Retinal pigment epithelial cell (primary cell): ENCODE measurements around the gene IL11.

Experiments used
- DNase-seq: peaks from one replicate; pipeline ENCODE4 v3.0.0-alpha.2; 2010; ENCODE audit warnings: low read depth
- H3K4me3 ChIP-seq: 2 replicates; pipeline ENCODE4 v1.5.1; 2011; ENCODE audit warnings: mild to moderate bottlenecking, low read length, control low read depth, moderate library complexity
- TF ChIP-seq, protein P1 (sequence below): conservative IDR thresholded peaks from 2 replicates; pipeline ENCODE4 v1.5.1; 2011; ENCODE audit warnings: low read depth, low read length, control low read depth, inconsistent platforms

The IL11 gene

DNA sequence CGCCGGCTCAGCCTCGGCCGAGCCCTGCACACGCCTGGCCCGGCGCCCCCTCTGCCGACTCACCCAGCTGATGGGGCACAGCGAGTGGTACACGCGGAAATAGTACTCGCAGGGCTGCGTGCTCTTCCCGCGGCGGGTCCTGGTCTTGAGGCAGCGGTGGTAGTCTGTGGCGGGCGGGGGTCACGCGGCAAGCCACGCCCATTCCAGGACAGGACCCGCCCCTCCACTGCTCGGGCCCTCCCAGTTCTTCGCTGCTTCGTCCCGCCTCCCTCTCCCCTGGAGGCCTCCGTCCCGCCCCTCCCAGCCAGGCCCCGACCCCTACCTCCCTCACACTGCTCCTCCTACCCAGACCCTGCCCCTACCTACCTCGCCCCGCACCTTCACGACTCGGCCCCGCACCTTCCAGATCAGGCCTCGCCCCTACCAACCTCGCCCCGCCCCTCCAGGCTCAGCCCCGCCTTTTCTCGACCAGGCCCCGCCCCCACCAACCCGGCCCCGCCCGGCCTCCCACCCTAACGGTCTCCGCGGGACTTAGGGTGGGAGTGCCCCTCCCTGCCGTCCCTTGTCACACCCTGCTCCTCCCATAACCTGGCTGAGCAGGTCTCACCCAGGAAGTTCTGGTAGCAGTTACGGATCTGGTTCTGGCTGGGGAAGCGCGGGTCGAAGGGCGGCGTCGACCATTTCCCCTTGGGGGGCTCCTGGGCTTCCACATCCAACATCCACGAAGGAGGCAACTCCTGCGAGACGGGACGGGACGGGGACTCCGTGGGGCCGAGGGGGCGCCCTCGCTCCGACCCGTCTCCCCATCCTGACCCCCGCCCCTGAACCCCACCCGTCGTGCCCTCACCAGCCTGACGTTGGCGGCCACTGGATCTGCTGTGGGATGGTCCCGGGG, 16.2 kb downstream of the IL11 start:
- DNase-seq = no peak
- TF ChIP-seq, protein P1, sequence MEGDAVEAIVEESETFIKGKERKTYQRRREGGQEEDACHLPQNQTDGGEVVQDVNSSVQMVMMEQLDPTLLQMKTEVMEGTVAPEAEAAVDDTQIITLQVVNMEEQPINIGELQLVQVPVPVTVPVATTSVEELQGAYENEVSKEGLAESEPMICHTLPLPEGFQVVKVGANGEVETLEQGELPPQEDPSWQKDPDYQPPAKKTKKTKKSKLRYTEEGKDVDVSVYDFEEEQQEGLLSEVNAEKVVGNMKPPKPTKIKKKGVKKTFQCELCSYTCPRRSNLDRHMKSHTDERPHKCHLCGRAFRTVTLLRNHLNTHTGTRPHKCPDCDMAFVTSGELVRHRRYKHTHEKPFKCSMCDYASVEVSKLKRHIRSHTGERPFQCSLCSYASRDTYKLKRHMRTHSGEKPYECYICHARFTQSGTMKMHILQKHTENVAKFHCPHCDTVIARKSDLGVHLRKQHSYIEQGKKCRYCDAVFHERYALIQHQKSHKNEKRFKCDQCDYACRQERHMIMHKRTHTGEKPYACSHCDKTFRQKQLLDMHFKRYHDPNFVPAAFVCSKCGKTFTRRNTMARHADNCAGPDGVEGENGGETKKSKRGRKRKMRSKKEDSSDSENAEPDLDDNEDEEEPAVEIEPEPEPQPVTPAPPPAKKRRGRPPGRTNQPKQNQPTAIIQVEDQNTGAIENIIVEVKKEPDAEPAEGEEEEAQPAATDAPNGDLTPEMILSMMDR = no peak
- peak overlapping the region; percentile 51 for H3K4me3 ChIP-seq

DNA sequence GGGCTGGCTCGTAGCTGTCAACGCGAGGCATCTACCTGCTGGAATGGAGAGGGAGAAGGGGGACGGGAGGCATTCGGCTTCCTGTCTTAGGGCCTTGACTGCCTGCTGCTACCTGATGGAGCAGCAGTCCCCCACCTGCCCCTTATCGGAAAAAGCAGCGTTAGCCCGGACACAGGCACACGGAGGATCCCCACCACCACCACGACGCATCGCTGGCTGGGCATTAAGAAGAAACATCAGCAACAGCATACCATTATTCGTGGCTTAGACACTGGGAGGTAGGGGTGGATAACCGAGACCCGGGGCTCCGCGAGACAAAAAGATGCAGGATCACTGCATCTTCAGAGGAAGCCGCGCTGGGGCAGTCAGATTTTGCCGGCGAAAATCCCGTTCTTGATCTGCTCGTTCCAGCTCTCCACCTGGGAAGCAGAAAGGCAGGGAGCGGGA, 16.9 kb downstream of the IL11 start:
- DNase-seq = no peak

DNA sequence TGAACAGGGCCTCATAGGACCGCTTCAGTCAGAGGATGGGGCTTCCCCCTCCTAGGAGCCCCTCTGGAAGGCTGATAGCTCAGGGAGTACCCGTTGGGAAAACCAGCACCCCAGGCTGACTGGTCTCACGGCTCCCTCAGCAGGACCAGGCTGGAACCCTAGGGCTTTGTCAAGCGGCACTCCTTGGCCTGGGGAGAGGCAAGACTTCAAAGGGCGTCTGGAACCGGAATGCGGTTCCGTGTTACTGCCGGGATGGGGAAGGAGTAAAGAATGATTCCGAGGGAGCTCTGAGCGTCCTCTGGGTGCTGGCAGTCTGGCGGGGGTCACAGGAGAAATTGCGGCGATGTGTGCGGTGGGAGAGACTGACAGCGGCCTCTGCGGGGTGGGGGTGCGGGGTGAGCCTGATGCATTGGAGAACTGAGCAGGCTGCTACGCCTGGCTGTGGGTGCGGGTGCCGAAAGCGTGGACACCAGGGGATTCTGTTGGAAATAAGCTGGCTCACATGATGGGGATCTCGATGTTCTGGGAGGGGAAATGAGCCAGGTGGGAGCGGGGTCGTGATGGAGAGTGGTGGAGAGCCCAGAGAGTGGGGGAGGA, 17.6 kb downstream of the IL11 start:
- DNase-seq = no peak
- TF ChIP-seq, protein P1 = no peak
- no peak overlapping the region for H3K4me3 ChIP-seq

More for the DNA sequence above, 16.9 kb downstream of the IL11 start:
- TF ChIP-seq, protein P1 = no peak
- H3K4me3 ChIP-seq = peak overlapping the region; percentile 51

DNA sequence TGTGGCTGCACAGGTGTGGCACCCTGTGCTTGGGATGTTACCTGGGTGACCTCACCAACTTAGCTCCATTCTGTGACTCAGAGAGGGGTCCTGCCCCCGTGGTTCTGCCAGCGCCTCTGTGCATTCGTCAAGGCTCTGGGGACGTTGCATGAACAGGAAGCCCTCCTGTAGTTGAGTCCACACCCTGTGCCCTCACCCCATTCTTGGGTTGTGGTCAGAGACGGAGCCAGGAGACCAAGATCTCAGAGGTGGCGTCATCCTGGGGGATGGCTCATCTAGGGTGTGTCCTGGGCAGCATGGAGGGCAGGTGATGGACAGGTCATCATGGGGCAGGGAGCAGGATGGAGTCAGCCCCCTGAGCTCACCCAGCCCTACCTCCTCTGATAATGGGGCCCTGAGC, 18.2 kb downstream of the IL11 start:
- no peak for DNase-seq
- no peak overlapping the region for H3K4me3 ChIP-seq

DNA sequence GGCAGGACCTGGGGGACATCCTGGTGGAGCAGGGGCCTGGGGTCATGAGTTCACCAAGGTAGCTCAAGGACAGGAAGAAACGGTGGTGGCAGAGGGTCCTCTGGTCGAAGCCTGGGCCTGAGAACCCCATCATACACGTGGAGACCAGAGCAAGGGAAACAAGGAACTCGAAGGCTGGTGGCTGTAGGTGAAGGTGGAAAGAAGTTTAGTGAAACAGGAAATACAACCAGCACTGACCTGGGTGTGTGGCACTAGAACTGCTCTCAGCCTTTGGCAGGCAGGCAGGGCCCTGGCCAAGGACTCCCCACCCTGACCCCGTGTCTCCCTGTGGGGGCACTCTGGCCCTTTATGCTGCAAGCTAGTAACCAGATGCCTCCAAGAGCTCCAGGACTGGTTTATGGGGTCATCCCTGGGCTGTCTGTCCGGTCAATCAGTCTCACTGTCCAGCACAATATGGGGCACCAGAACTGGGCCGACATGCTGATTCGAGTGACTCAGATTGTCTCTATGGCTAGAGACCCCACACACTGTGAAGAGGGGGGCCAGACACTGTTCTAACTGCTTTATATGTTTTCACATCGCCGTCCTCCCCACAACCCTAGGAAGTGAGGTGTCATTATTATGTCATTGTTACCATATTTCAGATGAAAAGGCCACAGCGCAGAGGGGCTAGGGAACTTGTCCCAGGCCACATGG, 19.5 kb downstream of the IL11 start:
- no peak for DNase-seq
- no peak overlapping the region for H3K4me3 ChIP-seq

More for the DNA sequence above, 18.2 kb downstream of the IL11 start:
- TF ChIP-seq, protein P1 = no peak

DNA sequence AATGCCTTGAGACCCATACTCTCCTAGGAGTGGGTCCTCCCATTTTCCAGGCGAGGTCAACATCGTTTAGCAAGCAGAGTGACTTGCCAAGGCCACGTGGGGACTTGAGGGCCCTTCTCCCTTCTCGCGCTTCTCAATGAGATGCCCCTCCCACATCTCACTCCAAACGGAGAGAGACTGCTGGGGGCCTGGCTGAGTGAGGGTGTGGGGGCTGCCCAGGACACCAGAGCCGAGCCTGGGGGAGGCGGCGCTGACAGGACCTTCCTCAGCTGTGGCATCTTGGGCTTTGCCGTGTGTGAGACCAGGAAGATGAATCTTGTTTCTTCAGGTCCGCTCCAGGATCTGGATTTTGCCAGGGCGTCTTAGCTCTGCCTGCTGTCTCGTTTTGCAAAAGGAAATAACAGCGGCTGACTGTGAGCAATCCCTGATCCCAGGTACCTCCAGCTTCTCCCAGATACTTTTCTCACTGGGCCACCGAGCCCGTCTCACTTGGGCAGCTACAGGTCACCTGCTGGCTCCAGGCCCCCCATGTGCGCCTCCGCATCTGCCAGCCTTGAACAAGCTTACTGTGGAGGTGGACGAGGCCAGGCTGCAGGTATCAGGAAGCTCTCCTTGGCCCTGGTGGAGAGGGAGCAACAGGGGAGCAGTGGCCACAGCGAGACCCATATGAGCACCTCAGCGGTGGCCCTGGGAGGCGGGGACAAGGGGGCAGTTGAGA, 21.8 kb downstream of the IL11 start:
- no peak for DNase-seq
- no peak overlapping the region for H3K4me3 ChIP-seq
- TF ChIP-seq, protein P1 = no peak

More for the DNA sequence above, 19.5 kb downstream of the IL11 start:
- TF ChIP-seq, protein P1 = no peak
